ENCODE results near the gene PSTPIP2.

Gene PSTPIP2

GRCh38 chr18:45940724-45941123 is 131.3 kb downstream of the PSTPIP2 start:
- no peak for DNase-seq (ENCODE audit: low read depth in 1 of 2, low spot score in 1 of 2)

DNA sequence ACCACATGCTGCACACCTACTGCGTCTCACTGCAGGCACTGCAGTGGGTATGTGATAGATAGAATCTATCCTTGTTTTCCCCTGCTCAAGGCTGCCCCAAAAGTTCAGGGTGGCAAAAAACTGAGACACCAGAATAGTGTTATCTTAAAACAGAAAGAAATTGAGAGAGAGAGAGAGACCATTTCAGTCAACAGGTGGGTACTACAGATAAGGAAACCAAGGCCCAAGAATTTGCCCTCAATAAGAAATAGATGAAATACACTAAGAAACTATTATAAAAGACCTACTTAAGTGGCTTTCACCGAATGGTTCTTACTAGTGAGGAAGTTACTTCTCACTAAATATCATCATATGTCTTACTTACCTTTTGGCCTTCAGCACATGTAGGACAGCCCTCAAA is 132.8 kb downstream of the PSTPIP2 start:
- DNase-seq (ENCODE audit: low read depth in 1 of 2, low spot score in 1 of 2) = no peak

DNA sequence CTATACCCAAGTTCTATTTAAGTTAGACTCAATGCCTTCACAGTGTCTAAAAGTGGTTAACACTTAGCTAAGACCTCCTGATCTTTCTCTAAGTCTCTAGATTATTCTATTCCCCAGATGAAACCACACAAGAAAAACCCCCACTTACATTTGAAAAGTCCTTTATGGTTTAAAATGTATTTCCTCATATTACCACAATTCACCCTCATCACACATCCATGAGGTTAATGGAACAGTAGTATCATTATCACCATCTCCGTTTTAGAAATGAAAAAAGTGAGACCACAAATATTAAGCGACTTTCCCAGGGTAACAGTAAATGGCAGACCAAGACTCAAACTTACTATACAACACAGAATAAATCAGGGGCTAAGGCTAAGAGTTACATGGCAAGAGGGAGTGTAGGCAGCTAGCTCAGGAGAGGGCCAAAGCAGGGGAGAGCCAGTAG is 133.5 kb downstream of the PSTPIP2 start:
- DNase-seq (ENCODE audit: low read depth in 1 of 2, low spot score in 1 of 2) = no peak

DNA sequence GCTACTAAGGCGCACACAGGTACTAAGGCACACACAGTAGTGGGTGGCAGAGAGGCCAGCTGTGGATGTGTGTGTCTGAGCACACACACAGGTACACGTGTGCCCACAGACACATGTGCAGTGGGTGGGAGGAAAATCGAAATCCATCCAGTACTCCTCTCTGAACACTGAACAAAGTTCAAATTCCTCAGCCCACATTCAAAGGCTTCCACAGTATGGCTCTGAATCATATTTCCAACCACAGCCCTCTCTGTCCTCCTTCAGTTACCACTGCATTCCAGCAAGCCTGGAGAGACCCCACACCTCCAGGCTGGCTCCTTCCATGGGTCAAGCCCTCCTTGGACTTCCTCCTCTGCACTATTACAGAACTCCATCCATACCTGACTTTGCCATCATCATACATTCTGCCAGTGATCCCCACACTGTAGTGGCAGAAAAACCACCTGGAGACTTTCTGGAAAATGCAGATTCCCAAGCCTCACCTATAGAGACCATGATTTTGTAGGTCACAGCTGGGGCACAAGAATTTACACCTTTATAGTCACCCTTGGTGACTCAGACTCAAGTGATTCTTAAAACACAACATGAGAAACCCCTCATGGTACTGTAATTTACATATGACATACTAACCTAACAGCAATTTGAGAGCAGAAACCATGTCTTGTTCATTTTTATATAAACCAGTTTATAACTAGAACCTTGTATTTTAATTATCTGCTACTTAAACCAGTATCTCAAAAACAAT is 136.3 kb downstream of the PSTPIP2 start:
- no peak for DNase-seq (ENCODE audit: low read depth in 1 of 2, low spot score in 1 of 2)
